ENCODE measurements around the gene STK31.
"Not testable (repeated sequence)": the region's sequence is repeated elsewhere in the genome, so short reads cannot be mapped to it uniquely, and the experiment has no call there.

DNA sequence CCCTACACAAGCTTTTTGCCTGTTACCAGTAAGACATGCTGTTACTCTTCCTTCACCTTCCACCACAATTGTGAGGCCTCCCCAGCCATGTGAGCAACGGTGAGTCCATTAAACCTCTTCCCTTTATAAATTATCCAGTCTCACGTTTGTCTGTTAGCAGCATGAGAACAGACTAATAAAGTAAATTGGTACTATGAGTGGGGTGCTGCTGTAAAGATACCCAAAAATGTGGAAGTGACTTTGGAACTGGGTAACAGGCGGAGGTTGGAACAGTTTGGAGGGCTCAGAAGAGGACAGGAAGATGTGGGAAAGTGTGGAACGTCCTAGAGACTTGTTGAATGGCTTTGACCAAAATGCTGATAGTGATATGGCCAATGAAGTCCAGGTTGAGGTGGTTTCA is 122.7 kb downstream of the STK31 start:
- not testable (repeated sequence) for TF ChIP-seq POLR2AphosphoS5 (IDR thresholded peaks at IDR 0.05)
- TF ChIP-seq, protein P1, sequence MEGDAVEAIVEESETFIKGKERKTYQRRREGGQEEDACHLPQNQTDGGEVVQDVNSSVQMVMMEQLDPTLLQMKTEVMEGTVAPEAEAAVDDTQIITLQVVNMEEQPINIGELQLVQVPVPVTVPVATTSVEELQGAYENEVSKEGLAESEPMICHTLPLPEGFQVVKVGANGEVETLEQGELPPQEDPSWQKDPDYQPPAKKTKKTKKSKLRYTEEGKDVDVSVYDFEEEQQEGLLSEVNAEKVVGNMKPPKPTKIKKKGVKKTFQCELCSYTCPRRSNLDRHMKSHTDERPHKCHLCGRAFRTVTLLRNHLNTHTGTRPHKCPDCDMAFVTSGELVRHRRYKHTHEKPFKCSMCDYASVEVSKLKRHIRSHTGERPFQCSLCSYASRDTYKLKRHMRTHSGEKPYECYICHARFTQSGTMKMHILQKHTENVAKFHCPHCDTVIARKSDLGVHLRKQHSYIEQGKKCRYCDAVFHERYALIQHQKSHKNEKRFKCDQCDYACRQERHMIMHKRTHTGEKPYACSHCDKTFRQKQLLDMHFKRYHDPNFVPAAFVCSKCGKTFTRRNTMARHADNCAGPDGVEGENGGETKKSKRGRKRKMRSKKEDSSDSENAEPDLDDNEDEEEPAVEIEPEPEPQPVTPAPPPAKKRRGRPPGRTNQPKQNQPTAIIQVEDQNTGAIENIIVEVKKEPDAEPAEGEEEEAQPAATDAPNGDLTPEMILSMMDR (IDR thresholded peaks at IDR 0.05): not testable (repeated sequence)
